Transverse colon (tissue), 4 donors: ENCODE measurements around the gene CNOT3. TPM values are rescaled to one million over a fixed set of nuclear protein-coding genes. Genes with fewer than 3 reads are reported as not detected.

ENCODE experiments used
- DNase-seq: peaks from one replicate; pipeline ENCODE4 v3.0.0-alpha.2; 2019
- H3K27ac ChIP-seq, 4 donors: fragments of 200-600 bp; sonication (generic); 2 replicates each; pipeline ENCODE4 v1.5.1; 2016 to 2018; ENCODE audit warnings: inconsistent platforms in 4 of 4
- H3K27me3 ChIP-seq: fragments of 200-600 bp; sonication (generic); 2 replicates; pipeline ENCODE4 v1.5.1; 2017; ENCODE audit warnings: inconsistent platforms
- H3K36me3 ChIP-seq, 4 donors: fragments of 200-600 bp; sonication (generic); 2 replicates each; pipeline ENCODE4 v1.5.1; 2017 to 2019; ENCODE audit warnings: inconsistent platforms in 4 of 4
- H3K4me1 ChIP-seq, 4 donors: fragments of 200-600 bp; sonication (generic); 2 replicates each; pipeline ENCODE4 v1.5.1; 2017 to 2020; ENCODE audit warnings: inconsistent platforms in 4 of 4
- H3K4me3 ChIP-seq, 4 donors: fragments of 200-600 bp; sonication (generic); 1 replicate in 1 of 4; 2 replicates in 3 of 4; pipeline versions ENCODE4 v1.5.1 to v1.6.1; 2017 to 2019; ENCODE audit warnings: inconsistent platforms in 4 of 4
- H3K9me3 ChIP-seq, 2 donors: fragments of 200-600 bp; sonication (generic); 2 replicates each; pipeline ENCODE4 v1.5.1; 2017 to 2019; ENCODE audit warnings: inconsistent platforms in 2 of 2
- CTCF ChIP-seq, 5 experiments: fragments of 200-600 bp in 3 of 5; fragments of 450-650 bp in 2 of 5; sonication (generic) in 3 of 5; IDR thresholded peaks; 1 replicate in 2 of 5; 2 replicates in 3 of 5; pipeline ENCODE4 v1.5.1; 2016 to 2017; ENCODE audit warnings: antibody characterized with exemption in 5 of 5, inconsistent platforms in 3 of 5, mild to moderate bottlenecking in 2 of 5, moderate library complexity in 1 of 5
- EP300 ChIP-seq: sonication (generic); formaldehyde crosslinking; IDR thresholded peaks from one replicate; pipeline ENCODE4 v1.6.1; 2017; ENCODE audit warnings: antibody characterized with exemption, low read depth
- POLR2A ChIP-seq: fragments of 450-650 bp; IDR thresholded peaks from one replicate; pipeline ENCODE4 v1.6.1; 2016; ENCODE audit warnings: antibody characterized with exemption, mild to moderate bottlenecking, moderate library complexity
- POLR2AphosphoS5 ChIP-seq, 3 donors: sonication (generic); formaldehyde crosslinking; IDR thresholded peaks; one replicate each; pipeline ENCODE4 v1.6.1; 2016; ENCODE audit warnings: antibody characterized with exemption in 3 of 3
- WGBS, 2 donors: methylation state at CpG; one replicate each; pipeline ENCODE4 v1.1.5; 2018; ENCODE audit warnings: low coverage in 1 of 2; 5-methylcytosine and 5-hydroxymethylcytosine counted together
- in situ Hi-C, 4 donors: fragments of 200-750 bp; cut with MboI; loops; one replicate each; pipeline versions ENCODE4 v1.15.0 to v1.15.1; 2017; ENCODE audit warnings: low sequenced_read_pairs in 3 of 4, low pct_ligation_motif_present in 1 of 4, low pct_unique_long_range_greater_than_20kb in 1 of 4
- intact Hi-C: fragments of 100-400 bp; cut with DNase I; formaldehyde crosslinking; loops from one replicate; pipeline ENCODE4 v1.15.1; 2023; ENCODE audit warnings: low total_unique reads
- total RNA-seq, 4 donors: library from RNA; depleted of rRNA; stranded (reverse); fragments of >200 nt; gene quantifications; one replicate each; pipeline ENCODE4 v1.1.0, GENCODE V29; 2016

Gene CNOT3
- total RNA-seq, 4 donors from 2014 or later, result 28.1 to 85.7 (median 32.1) TPM

- DNase-seq, result no peak
- Histone ChIP-seq H3K27ac (no peak overlapping the region), H3K9me3 (no peaks in the 10 kb centered on the region), H3K27me3 (no peaks in the 10 kb centered on the region), H3K4me3 (no peak overlapping the region), H3K4me1 (no peaks in the 10 kb centered on the region), H3K36me3 (peaks cover 4 to 72% (median 38%) of the 10 kb centered on the region in 4 donors)
- intact Hi-C loops, result no loop called here
- TF ChIP-seq EP300 (no peak), POLR2AphosphoS5 (IDR thresholded peaks at IDR 0.05) (peak in 2 of 3 donors; percentile 54 to 65)
- in situ Hi-C loops, result no loop called here
- WGBS, 2 donors, result 64% methylated on average over 3 of the region's 3 CpGs; no CpG with 5 or more reads in 1 of the 2 donors
These were observed 10.1 kb downstream of the CNOT3 start for GRCh38 chr19:54147676-54148075.

GRCh38 chr19:54148158-54148557 is 10.6 kb downstream of the CNOT3 start:
- Histone ChIP-seq H3K9me3 (no peaks in the 10 kb centered on the region), H3K27ac (no peak overlapping the region), H3K36me3 (peaks cover 4 to 73% (median 38%) of the 10 kb centered on the region in 4 donors), H3K4me1 (no peaks in the 10 kb centered on the region), H3K27me3 (no peaks in the 10 kb centered on the region), H3K4me3 (no peak overlapping the region)
- WGBS, 2 donors, result 83% methylated on average over 18 of the region's 19 CpGs; no CpG with 5 or more reads in 1 of the 2 donors
- no peak for DNase-seq
- TF ChIP-seq EP300 (no peak), POLR2A (no peak)
- in situ Hi-C loops (no loop called here), intact Hi-C loops (no loop called here)

- no peak overlapping the region for H3K27ac ChIP-seq
- H3K27me3 ChIP-seq, result no peaks in the 10 kb centered on the region
- no peak overlapping the region for H3K4me3 ChIP-seq
- peaks cover 0 to 3% (median 0%) of the 10 kb centered on the region in 4 donors for H3K4me1 ChIP-seq
- H3K36me3 ChIP-seq, result peaks cover 4 to 73% (median 37%) of the 10 kb centered on the region in 4 donors
- H3K9me3 ChIP-seq, result no peaks in the 10 kb centered on the region
- DNase-seq, result no peak
- WGBS, 2 donors, result 87 to 100% methylated on average over 1 to 12 of the region's 12 CpGs
- TF ChIP-seq POLR2A (no peak), CTCF (IDR thresholded peaks at IDR 0.05) (no peak), EP300 (no peak), POLR2AphosphoS5 (IDR thresholded peaks at IDR 0.05) (no peak)
- intact Hi-C loops, result no loop called here
- in situ Hi-C loops, result no loop called here
These were observed 11.7 kb downstream of the CNOT3 start for GRCh38 chr19:54149021-54149812.

GRCh38 chr19:54151362-54152035 is 13.9 kb downstream of the CNOT3 start:
- in situ Hi-C loops (no loop called here), intact Hi-C loops (no loop called here)
- peaks cover 0 to 3% (median 0%) of the 10 kb centered on the region in 4 donors for H3K4me1 ChIP-seq
- no peaks in the 10 kb centered on the region for H3K27me3 ChIP-seq
- H3K9me3 ChIP-seq, result no peaks in the 10 kb centered on the region
- no peak overlapping the region for H3K4me3 ChIP-seq
- peaks cover 0 to 74% (median 38%) of the 10 kb centered on the region in 4 donors for H3K36me3 ChIP-seq
- H3K27ac ChIP-seq, result no peak overlapping the region
- WGBS, 2 donors, result 86% methylated on average over 23 of the region's 23 CpGs; no CpG with 5 or more reads in 1 of the 2 donors
- no peak for TF ChIP-seq EP300
- TF ChIP-seq CTCF (IDR thresholded peaks at IDR 0.05), result no peak
- TF ChIP-seq POLR2AphosphoS5 (IDR thresholded peaks at IDR 0.05), result no peak
- no peak for TF ChIP-seq POLR2A
- DNase-seq, result no peak

- 96% methylated on average over 11 of the region's 12 CpGs; no CpG with 5 or more reads in 1 of the 2 donors for WGBS, 2 donors
- no peaks in the 10 kb centered on the region for H3K9me3 ChIP-seq
- H3K27me3 ChIP-seq, result no peaks in the 10 kb centered on the region
- peaks cover 0 to 3% (median 0%) of the 10 kb centered on the region in 4 donors for H3K4me1 ChIP-seq
- no peak for DNase-seq
- TF ChIP-seq POLR2AphosphoS5 (IDR thresholded peaks at IDR 0.05) (no peak), CTCF (IDR thresholded peaks at IDR 0.05) (no peak), EP300 (no peak), POLR2A (no peak)
- H3K27ac ChIP-seq, result no peak overlapping the region
- intact Hi-C loops, result no loop called here
- H3K4me3 ChIP-seq, result no peak overlapping the region
- in situ Hi-C loops, result no loop called here
- H3K36me3 ChIP-seq, result peaks cover 0 to 75% (median 38%) of the 10 kb centered on the region in 4 donors
These were observed 14.7 kb downstream of the CNOT3 start for GRCh38 chr19:54152267-54152666.
